HG02943 (cell line): ENCODE measurements around the gene SMARCC2.
"Not testable (repeated sequence)": the region's sequence is repeated elsewhere in the genome, so short reads cannot be mapped to it uniquely, and the experiment has no call there.

Experiments
- ATAC-seq: cut with Tn5 transposase; IDR thresholded peaks from one replicate; pipeline ENCODE4 v1.9.1; 2021; ENCODE audit warnings: mild to moderate bottlenecking, low read depth, moderate library complexity; ENCODE audit not compliant: unreplicated experiment

Gene SMARCC2

DNA sequence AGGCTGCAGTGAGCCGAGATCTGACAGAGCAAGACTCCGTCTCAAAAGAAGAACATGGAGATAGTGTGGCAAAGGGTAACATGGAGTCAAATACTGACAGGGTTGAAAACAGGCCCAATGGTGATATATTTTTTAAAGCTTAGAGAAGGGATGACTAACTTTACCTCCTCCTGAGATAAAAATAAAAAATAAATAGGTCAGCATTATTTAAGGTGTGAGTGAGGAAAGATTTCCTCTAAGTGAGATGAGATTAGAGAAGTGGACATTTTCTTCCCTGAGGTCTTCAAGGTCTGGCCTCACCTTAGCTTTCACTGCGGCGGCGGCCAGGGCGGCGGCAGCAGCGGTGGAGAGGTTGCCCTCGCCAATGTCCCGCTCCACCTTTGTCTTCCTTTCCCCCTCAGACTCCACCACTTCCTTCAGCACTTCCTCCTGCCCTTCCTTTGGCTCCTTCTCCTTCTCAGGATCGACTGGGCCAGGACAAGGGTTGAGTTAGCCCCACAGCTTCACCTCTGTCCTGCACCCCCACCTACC, 20.0 kb downstream of the SMARCC2 start:
- no peak for ATAC-seq

DNA sequence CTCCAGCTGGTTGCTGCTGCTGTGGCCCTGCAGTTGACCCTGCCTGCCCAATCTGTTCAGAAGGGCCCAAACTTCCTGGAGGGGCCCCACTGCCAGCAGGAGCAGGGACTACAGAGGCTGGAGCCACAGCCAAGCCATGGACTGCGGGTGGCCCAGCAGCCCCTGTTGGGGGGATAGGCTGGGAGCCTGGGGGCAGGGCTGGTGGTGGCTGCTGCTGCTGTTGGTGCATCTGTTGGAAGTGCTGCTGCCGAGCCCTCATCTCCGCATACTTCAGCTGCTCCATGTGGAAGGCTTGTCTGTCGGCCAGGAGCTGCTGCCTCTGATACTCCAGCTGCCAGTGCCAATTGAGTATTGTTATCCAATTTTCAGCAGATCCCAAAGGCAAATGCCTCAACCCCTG, 23.9 kb downstream of the SMARCC2 start:
- no peak for ATAC-seq

DNA sequence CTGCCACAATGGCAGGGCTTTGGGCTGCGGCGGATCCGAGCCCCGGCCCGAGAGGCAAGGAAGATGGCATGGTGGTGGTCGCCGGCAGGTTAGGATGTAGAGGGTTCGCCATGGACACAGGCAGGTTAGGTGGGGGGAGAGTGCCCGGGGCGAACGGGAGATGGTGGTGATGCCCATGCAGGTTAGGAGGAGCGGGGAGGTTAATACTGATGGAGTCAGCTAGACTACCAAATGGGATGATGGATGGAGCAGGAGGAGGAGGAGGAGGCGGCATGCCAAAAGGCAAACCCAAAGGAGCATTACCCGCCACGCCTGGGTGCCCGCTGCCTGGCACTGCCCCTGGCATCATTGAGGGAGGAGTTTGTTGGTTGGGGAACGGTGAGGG, 24.9 kb downstream of the SMARCC2 start:
- no peak for ATAC-seq

DNA sequence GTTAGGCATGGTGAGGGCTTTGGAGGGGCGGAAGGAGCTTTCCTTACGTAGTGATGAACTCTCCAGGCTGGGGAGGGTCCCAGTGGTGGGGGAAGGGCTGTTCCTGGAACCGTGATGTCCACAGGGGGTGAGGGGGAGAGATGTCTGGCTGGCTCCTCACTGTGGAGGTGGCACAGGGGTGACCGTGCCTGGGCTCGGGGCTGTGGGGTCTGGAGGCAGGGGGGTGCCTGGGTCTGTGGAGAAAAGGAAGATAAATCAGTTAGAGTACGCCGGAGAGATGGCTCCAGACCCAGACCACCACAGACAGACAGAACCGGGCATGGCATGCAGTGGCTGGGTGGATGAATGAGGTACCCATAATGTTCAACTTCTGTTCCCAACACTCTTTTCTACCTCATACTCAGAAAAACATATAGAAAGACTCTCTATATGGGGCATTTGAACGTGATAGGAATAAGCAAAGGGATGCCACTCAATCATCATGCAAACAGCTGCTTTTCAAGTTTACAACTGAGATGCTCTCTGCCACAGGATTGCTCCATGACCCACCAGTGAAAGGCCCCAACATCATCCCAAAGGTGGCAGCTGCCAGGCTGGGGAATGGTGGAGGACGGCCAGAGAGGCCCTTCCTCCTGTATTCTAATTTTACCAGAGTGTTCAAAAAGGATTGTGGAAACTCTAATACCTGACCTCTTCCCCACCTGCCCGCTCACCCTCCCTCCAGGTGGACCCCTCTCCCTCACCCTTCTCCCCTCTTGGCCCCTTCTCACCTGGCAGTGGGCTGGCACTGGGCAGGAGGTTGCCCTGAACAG, 25.5 kb downstream of the SMARCC2 start:
- no peak for ATAC-seq

DNA sequence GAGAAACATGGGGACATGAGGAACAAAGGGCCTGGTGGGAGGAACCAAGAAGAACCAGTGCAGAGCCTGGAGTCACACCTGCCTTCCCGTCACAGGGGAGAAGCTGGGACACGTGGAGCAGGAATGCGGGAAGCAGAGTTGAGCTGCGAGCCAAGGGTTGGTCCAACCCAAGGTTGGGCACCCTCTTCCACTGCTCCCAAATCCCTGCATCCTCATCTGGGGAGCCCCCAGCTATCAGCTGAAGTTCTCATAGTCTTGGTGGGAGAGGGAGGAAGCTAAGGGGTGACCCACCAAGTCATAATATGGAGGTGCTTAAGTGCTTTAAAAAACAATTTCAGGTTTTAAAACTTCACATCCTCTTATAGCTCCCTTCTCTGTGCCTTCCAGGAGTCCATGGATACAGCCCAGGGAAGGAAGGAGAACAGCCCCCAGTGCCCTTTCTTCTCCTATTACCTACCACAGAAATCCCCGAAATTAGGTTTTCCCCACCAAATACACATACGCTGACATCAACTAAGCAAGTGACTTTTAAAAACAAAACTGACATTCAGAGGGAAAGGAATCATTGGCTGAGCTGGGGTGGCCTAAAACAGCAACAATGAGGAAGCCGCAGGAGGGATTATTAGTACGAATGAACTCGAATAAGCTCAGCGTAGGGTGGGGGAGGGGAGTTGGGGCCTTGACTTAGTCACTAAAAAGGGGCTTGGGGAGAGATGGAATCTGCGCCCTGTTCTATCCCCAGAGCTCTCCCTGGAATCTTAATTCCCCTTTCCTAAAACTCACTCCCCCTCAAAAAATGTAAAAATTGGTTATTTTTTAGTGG, 26.6 kb downstream of the SMARCC2 start:
- no peak for ATAC-seq

DNA sequence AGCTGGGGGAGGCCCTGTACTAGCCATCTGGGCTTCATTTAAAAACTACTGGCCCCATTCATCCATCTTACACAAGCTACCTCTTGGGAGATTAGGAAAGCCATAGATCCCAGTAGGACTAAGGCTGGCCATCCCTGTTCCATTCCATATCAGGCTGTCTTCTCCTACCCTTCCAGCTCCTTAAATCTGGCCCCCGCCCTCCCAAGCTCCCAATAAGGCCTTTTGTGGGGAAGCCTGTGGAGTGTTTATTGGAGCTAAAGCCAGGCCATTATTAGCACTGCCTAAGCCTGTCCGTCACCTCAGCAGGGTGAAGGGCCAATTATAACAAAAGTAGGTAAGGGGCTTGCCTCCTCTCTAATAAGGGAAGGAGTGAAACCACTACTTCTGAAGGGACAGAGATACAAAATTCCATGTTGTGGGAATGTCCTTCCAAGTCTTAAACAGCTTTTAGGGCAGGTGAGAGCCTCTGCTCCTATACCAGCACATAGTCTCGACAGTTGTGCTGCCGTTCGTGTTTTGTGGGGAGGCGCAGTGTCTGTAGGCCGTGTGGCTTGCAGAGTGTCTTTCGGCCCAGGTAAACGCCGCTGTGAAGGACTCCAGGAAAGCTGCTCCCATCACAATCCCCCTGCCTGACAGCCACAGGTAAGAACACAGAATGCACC, 27.5 kb downstream of the SMARCC2 start:
- no peak for ATAC-seq

DNA sequence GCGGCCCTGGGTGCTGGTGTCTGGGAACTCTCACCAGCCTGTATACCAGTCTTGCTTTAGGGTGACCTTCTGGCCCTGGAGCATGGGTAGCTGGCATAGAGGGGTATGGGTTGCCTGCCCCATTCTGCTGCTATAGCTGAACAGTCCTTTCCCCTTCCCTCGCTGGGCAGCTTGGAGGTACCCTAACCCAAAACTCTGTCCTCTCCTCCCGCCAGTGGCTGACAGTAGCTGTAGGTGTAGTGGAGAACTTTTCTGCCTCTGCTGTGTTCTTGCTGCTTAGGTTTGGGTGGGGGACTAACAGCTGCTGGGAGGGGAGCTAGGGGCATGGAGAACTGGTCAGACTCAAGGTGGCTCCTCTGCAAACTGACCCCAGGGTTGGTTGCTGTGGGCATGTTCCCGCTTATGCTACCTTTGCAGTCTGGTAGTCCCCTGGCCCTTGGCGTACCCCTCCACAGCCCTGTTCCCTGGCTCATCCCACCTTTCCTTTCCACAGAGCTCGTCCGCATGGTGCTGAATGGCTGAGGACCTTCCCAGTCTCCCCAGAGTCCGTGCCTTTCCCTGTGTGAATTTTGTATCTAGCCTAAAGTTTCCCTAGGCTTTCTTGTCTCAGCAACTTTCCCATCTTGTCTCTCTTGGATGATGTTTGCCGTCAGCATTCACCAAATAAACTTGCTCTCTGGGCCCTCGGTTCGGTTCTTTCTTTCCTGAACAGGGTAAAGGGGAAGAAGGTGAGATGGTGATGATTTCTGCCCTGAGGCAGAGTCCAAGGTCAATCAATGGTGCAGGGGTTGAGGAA, 28.2 kb downstream of the SMARCC2 start:
- ATAC-seq, result no peak

DNA sequence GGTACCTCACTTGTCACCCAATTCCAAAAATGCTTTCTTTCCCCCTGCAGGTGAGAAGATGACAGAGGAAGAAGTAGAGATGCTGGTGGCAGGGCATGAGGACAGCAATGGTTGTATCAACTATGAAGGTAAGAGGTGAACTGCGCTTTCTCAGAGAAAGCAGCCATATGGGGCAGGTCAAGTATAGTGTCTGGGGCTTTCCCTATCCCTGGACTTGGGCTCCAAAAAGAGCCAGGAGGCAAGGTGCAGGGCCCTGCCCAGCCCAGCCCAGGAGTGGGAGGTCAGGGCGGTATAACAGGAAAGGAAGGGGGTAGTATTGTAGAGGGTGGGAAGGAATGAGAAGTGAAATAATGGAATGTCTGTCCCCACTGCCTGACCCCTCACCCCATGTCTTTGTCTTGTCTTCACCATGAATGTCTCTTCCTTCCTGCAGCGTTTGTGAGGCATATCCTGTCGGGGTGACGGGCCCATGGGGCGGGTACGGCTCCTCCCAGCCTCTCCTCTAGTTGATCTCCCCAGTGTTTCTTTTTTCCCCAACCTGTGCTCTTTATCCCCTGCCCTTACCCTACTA, 29.0 kb downstream of the SMARCC2 start:
- ATAC-seq, result no peak

DNA sequence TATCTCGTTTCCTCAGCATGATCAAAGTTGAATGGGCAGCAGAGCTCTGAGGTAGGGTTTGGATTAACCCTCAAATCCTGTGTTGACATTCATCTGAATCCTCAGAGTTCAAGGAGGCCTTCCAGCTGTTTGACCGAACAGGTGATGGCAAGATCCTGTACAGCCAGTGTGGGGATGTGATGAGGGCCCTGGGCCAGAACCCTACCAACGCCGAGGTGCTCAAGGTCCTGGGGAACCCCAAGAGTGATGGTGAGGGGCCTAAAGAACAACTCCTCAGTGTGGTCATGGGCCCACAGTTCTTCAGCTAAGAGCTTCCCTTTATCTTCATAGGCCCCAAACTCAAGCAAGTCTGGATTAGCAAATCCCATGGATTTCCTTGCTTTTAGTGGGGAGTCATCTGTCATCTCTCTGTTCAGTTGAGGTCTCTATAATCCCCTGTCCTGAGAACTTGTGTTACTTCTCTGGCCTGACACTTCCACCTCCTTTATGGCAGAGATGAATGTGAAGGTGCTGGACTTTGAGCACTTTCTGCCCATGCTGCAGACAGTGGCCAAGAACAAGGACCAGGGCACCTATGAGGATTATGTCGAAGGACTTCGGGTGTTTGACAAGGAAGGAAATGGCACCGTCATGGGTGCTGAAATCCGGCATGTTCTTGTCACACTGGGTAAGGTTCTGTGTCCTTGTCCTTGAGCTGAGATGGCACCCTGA, 29.6 kb downstream of the SMARCC2 start:
- no peak for ATAC-seq

DNA sequence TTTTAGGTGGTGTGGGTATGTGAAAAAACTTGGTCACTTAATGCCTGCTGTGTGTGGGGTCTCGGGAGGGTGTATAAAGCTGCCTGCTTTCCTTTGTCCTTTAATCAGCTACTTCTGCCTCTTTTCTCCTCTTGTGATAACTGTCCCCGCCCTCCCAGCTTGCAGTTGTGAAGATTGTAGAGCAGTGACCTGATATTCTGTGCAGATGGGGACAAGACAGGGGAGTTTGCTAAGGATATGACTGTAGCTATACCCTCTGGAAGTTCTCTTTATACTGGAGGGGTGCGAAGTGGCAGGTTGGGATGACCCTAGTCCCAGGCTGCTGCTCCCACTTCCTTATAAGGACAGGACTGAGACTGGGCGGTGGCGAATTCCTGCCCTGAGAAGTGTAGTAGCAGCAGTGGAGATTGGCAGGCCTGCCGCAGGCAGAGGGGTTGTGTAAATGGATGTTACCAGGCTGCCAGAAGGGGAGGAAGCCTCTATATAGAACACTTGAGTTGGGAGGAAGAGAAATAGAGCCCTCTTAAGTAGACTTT, 30.3 kb downstream of the SMARCC2 start:
- no peak for ATAC-seq

DNA sequence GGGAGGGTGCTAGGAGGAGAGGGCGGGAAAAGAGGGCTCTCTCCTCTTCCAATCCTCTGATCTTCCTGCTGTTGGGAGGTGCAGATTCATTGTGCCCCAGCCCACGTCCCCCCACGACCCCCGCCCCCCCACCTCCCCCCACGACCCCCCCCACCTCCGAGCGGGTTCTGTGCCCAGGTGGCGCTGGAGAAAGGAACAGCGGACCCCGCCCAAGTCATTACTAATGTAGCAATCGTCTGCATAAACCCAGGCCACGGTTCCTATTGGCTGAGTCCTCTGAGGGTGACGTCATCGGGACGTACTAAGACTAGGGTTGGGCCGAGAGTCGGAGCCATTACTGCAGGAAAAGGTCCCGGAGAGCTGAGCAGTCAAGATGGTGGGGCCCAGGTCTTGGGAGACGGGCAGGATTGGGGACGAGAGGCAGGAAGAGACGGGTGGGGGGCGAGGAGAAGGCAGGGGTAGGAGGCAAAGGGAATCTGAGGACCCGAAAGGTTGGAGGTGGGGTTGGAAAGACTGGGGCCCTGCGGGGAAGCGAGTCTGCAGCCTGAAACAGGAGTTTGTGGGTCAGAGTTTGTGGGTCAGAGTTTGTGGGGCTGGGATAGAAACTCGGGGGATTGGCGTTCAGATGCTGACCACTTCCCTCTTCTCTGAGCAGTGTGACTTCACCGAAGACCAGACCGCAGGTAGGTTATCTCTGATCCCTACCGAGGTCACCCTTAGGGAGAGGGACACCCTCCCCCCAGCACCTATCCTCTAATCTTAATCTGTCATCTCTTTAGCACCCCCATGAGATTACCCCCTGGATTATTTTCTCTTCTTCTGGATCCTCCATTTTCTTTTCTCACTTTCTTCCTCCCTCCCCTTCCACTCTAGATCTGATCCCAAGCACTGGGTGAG, 31.0 kb downstream of the SMARCC2 start, which contains the start of gene MYL6:
TSS of gene MYL6 (plus strand) at position 331 of the 897 bp plus-strand sequence. CDS start at position 374, 43 bp downstream.
- peak; percentile 75 for ATAC-seq

DNA sequence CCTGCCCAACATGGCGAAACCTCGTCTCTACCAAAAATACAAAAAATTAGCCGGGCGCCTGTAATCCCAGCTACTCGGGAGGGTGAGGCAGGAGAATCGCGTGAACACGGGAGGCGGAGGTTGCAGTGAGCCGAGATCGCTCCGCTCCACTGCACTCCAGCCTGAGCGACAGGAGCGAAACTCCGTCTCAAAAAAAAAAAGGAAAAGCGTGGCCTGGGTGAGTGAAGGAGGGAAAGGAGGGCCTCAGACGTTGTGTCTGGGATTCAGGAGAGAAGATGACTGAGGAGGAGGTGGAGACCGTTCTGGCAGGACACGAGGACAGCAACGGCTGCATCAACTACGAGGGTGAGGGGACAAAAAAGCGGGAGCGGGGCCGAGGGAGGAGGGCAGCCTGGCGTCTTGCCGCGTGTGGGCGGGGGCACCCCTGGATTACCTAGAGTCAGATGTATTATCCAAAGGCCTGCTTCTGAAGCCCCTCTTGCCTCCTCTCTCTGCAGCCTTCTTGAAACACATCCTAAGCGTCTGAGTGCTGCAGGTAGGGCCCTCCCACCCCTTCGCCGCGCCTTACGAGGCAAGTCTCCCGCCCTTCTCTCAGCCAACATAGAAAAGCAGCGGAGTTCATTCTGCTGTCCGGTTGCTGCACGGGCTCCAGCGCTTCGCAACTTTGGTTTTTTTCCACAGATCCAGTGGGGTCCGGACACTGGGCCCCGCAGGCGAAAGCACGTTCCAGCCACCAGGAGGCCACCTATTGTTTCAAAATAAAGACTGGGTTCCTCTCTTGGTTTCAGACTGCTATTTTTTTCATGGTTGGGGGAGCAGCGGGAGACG, 31.9 kb downstream of the SMARCC2 start:
- ATAC-seq, result peak; percentile 28

DNA sequence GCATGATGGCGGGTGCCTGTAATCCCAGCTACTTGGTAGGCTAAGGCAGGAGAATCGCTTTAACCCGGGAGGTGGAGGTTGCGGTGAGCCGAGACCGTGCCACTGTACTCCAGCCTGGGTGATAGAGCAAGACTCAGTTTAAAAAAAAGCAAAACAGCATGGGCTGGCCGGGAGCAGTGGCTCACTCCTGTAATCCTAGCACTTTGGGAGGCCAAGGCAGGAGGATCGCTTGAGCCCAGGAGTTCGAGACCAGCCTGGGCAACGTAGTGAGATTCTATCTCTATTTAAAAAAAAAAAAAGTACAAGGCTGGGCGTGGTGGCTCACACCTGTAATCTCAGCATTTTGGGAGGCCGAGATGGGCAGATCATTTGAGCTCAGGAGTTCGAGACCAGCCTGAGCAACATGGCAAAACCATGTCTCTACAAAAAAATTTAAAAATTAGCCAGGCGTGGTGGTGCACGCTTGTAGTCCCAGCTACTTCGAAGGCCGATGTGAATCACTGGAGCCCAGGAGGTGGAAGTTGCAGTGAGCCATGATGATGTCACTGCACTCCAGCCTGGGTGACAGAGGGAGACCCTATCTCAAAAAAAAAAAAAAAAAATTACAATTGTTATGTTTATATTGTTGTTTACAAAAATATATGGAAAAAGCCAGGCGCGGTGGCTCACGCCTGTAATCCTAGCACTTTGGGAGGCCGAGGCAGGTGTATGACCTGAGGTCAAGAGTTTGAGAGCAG, 32.7 kb downstream of the SMARCC2 start:
- ATAC-seq, result not testable (repeated sequence)

DNA sequence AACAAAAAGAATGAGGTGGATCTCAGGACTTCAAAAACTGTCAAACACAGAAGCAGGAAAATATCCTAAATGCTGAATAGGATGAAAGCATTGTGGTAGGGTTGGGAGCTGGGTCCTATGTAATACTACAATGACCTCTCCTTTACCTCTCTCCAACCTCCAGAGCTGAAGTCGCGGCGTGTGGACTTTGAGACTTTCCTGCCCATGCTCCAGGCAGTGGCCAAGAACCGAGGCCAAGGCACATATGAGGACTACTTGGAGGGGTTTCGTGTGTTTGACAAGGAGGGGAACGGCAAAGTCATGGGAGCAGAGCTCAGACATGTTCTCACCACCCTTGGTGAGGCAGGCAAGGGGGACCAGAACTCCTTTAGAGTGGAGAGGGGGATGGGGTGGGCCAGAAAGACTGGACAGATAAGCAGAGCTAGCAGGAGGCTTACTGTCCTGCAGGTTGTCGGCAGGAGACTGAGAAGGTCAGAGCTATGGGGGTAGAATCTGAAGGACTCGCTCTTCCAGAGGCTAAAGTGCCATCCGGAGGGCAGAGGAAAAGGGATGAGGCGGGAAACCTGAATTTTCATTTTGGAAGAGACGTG, 33.9 kb downstream of the SMARCC2 start:
- ATAC-seq, result no peak

DNA sequence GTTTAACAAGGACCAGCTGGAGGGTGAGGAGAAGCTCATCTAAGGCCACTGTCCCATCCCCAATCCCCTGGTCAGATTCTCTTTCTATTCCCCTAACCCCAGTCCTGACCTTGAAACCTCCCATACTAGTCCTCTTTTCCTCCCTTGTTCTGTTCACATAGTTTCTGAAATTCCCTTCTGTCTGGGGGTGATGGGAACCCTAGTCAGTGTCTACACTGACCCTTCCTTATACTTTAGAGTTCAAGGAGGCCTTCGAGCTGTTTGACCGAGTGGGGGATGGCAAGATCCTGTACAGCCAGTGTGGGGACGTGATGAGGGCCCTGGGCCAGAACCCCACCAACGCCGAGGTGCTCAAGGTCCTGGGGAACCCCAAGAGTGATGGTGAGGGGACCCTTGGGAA, 34.5 kb downstream of the SMARCC2 start:
- ATAC-seq, result no peak

DNA sequence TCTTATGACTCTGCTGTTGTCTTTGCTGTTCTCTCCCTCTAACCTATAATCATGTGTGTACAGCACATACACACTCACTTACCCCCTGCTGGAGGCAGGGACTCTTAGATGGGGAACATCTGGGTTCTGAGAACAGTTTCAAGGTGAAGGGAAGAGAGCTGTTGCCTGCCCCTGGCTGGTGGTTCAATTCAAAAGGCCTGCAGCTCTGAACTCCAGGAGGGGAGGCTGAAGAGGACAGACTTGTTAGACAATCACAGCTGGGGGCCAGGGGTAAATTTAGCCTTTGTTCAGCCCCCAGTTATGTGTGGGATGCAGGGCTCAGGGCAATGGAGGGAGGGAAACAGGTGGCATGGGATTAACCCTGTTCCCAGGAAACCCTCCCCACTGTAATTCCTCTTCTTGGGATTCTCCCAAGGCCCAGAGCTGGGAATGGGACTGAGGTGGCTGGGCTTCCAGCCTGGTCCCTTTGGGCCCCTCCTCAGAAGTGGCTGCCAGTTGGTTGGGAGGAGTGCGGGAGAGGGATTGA, 35.0 kb downstream of the SMARCC2 start:
- no peak for ATAC-seq
